ENCODE results near the gene DLEU7. TPM values are rescaled to one million over a fixed set of nuclear protein-coding genes. Genes with fewer than 3 reads are reported as not detected.
A peak's percentile ranks its signal among the peaks of the same experiment; 100 is the strongest.

The DLEU7 gene
- total RNA-seq, 1 donor from 2014 or later: not detected

GRCh38 chr13:50800091-50800739 lies 43.3 kb downstream of the DLEU7 start:
- intact Hi-C loops (cut with micrococcal nuclease): loop anchor here (5.0 to 10.0 kb wide), 2 partner anchors 268 to 825 kb away; no protein-coding TSS in a partner anchor
- ATAC-seq (peak; percentile 60), DNase-seq (no peak)

DNA sequence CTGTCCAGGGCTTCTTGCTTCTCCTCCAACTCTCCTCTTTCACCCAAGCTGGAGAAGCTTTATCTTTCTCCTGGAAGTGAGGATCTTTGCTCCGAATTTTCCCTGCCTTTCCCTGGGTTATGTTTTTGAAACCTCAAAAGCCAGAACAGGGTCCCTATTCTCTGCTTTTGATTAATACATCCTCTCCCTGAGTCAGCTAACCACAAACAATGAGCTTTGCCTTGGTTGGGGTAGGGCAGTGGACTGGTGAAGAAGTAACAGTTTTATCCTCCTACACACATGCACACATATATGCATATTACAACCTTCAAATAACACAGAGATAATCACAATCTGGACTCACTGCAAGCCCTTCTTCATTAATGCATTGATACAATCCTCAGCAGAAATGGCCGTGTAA lies 44.6 kb downstream of the DLEU7 start:
- DNase-seq (no peak), ATAC-seq (no peak)
- intact Hi-C loops (cut with micrococcal nuclease): no loop called here

GRCh38 chr13:50797091-50797490 lies 46.4 kb downstream of the DLEU7 start:
- ATAC-seq (no peak), DNase-seq (no peak)
- intact Hi-C loops (cut with micrococcal nuclease): no loop called here

- DNase-seq (no peak), ATAC-seq (no peak)
- intact Hi-C loops (cut with micrococcal nuclease): no loop called here
Measured at GRCh38 chr13:50796463-50796862, 47.0 kb downstream of the DLEU7 start.

DNA sequence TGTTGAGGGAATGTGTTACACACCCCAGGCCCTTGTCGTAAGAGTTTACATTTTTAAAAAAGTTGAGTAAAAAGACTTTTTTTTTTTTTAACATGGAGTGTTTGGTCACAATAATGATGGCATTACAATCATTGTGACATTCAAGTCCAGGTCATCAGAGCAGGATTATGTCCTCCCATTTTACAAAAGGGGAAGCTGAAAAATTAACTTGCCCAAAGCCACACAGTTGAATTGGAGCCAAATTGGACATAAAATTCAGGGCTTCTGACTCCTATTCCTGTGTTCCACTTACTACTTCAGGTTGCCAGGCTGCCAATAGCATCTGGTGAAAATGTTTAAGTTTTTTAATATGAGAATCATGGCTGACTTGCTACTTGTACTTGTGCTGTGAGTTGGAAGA lies 49.3 kb downstream of the DLEU7 start:
- intact Hi-C loops (cut with micrococcal nuclease): no loop called here
- DNase-seq (no peak), ATAC-seq (no peak)

DNA sequence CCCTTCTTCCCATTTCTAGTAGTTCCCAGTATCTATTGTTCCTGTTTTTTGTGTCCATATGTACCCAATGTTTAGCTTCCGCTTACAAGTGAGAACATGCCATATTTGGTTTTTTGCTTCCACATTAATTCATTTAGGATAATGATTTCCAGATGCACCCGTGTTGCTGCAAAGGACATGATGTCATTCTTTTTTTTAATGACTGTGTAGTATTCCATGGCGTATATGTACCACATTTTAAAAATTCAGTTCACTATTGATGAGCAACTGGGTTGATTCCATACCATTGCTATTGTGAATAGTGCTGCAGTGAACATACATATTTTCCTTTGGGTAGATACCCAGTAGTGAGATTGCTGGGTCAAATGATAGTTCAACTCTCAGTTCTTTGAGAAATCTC lies 50.5 kb downstream of the DLEU7 start:
- intact Hi-C loops (cut with micrococcal nuclease): no loop called here
- ATAC-seq (no peak), DNase-seq (no peak)

DNA sequence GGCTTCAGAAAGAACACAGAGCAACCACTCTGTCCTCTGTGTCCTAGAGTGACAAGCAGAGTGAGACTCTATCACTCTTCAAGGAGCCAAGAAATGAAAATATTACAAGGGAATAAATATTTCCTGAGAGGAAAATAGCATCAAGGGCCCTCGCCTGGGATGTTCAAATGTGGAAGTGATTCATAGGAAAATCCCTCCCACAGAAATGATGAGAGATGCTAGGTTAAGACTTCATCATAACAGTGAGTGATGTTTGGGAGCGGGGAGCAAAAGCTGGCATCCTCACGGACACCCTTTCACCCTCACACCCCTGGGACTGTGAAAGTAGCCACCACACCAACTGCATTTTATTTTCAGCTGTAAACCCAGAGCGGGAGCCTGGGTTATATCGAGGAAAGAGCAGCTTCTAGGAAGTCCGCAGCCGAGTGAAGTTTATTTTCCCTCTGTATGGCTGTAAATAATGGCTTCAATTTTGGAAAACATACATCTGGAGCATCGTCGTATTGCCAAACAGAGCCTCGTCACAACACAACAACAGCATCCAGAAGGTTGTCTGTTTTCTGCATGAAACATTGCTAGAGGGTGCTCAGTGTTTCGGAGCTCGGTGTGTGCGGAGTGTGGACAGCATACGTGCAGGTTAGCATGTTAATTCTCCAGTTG lies 54.8 kb downstream of the DLEU7 start:
- intact Hi-C loops (cut with micrococcal nuclease): no loop called here
- ATAC-seq: no peak
- DNase-seq: no peak

DNA sequence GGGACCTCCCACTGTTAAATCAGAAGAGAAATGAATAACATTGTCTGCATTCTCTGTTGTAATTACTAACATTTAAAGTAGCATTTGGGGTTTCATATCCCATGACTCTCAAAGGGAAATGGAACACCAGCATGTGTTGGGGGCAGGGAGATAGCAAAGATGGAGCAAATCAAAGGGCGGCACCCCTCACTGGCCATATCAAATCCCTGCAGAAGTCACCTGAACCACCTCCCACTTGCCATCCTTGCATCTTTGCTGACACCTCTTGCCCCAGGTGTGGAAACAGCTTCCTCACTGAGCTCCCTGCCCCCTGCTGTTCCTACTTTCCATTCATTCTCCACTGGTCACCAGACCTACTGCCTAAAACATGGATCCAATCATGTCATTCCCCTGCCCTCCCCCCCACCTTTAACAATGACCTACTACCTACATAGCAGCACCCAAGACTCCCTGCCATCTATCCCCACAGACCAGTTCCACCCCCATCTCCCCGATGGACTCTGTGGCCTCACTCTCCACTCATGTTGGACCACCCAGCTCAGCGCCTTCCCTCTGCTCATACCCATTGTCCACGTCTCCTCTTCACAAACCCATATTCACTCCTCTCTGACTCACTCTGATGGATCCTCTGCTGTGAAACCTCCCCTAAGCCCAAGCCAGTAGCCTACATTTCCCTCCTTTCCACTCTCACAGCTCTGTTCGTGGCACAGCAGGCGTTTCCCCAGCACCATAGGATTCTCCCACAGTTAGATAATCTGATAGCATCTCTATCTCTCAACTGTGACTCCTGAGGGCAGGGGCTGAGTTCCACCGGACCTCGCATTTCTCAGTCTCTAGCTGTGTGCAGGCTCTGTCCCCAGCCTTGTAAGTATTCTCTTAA lies 55.9 kb downstream of the DLEU7 start:
- ATAC-seq (no peak), DNase-seq (no peak)
- intact Hi-C loops (cut with micrococcal nuclease): no loop called here

DNA sequence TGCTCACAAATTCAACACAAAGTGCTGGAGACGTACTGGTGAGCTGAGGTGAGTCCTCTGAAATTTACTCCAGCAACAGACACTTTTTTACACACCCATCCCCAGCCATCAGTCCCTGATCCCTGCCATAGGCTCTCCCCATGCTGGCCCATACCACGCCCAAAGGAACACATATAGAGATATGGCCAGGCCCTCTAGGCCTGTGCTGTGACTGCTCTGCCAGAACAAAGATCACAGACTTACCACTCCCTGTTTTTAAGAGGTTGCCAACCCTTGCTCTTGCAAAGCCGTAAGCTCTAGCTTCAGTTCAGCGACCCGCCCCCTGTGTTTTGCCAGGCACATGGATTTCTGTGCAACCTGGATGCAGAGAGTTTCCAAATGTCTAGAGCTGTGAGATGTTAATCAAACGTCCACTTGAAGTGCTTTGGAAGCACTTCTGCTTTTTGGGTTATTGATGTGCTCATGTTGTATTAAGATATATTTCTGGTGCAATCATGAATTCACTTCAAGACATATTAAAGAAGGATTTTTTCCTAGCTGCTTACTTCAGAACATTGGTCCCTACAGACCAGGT lies 59.7 kb downstream of the DLEU7 start:
- intact Hi-C loops (cut with micrococcal nuclease): no loop called here
- ATAC-seq (no peak), DNase-seq (no peak)

GRCh38 chr13:50783066-50783465 lies 60.4 kb downstream of the DLEU7 start:
- DNase-seq: no peak
- intact Hi-C loops (cut with micrococcal nuclease): no loop called here
- no peak for ATAC-seq

DNA sequence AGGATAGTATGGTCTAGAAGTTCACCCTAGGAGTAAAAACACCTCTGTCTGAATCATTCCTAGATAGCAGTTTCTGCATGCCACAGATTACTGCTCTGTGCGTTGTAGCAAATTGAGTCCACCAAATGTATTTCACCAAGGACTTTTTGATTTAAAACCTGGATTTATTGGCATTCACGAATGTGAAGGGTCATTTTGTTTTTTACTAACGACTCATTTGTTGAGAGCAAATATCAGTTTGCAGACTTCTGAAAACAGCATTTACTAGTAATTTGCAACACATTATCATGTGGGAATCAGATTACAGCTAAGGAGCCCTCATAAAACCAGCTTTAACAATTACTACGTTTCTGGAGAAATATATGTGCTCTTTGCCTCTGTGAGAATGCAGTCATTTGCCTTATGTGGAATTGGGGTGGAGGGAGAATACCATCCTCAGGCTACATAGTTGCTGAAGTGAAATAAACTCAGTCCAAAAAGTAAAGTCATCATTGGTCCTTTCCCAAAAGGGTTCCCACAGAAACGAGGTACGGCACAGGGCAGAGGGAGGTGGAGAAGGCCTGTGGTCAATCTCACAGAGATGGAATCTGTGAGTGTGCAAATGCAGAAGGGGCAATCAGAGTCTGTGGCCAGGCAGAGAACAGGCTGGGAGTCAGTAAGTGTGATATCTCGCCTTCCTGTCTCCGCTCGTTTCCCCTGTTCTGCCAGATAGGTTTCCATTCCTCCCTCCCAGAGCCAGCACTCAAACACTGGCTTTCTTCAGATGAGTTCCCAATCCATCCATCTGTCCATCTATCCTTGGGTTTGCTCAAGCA lies 63.1 kb downstream of the DLEU7 start:
- intact Hi-C loops (cut with micrococcal nuclease): no loop called here
- no peak for DNase-seq
- no peak for ATAC-seq

DNA sequence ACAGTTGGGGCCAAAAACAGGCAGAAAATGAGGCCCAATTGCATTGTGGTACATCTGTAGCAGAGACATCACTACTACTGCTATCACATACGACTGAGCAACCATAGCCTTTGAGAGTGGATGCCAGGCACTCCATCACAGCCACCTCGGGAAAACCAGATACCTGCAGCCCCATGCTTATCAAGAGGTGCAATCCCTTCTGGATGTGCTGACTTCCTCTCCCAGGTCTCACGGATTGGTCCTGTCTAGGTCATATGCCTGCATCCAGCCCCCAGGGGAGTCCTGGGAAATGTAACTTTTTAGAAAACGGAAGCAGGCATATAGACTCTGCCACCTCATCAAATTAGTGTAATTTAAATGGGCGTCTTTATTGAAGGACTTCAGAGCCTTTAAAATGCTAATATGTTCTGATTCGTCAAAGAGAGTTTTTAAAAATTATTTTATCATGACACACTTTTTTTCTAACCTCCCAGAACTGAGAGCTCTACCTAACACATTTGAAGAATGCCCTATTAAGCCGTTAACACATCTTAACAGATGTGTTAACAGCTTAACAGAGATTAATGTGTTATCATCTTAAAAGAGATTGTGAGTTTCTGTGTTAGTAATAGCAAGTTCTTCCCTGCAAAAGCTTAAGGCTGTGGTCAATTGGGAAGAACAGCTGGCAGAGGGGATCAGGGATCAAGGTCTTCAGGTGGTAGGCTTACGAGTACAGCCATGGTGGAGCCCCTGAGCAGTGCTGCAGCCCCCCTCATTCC lies 63.9 kb downstream of the DLEU7 start:
- intact Hi-C loops (cut with micrococcal nuclease): no loop called here
- DNase-seq (no peak), ATAC-seq (no peak)

Other genes with a start within 250 kb of the DLEU7 start
- gene RNASEH2B, start 66.1 kb upstream of the DLEU7 start, total RNA-seq: 47.8 TPM

All from left ventricle myocardium superior (tissue), 1 donor.